Astrocyte (in vitro differentiated cells and primary cell): ENCODE data around the gene ADAMTS17.

Experiments
- CTCF ChIP-seq: IDR thresholded peaks from 2 replicates; pipeline ENCODE4 v1.5.1; 2011; ENCODE audit warnings: low read depth, mild to moderate bottlenecking, inconsistent platforms, low read length, moderate library complexity; ENCODE audit not compliant: insufficient read depth
- EZH2 ChIP-seq: IDR thresholded peaks from 2 replicates; pipeline ENCODE4 v1.6.1; 2012; ENCODE audit warnings: mild to moderate bottlenecking, low read length, inconsistent platforms; ENCODE audit not compliant: insufficient read depth

DNA sequence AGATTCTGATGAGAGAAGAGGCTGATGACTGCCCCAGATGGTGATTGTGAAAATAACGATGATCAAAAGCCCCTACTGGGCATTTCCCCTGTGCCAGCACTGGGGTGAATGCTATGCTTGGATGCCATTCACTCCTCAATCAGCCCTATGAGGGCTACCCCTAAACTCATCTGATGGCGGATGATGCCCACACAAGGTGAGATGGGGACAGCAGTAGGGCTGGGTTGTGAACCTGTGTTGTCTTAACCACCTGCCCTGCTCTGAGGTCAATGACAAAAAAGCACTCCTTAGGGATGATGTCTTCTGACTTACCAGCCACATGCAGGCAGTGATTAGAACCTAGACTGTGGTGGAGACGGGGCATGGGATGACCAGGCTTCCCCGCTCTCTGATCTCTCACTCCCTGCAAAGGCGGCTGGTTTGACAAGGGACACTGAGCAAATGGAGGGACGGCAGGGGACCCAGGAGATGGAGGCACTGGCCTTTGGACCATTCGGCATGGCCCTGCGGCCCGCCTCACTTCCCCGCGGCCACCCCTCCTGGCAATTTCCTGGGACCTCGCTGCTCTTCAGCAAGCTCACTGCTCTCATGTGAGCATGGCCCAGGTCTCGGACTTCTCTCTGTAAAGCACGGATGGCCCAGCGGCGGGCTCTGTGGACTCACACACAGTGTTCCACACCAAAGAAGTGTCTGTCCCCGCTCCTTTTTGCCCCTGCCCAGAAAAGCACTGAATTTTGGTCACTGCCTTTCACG, 357.1 kb downstream of the ADAMTS17 start:
- TF ChIP-seq EZH2 (no peak), CTCF (no peak)
